ENCODE measurements around the gene LRRC47.

- TF ChIP-seq CTCF (IDR thresholded peaks at IDR 0.05; ENCODE audit: low read depth, low read length) (no peak), EZH2phosphoT487 (IDR thresholded peaks at IDR 0.05; ENCODE audit: low read depth) (no peak)
Observed at GRCh38 chr1:3825356-3825755, 29.1 kb upstream of the LRRC47 start.

Data from OCI-LY3 (cell line).